ENCODE data around the gene USP47.

DNA sequence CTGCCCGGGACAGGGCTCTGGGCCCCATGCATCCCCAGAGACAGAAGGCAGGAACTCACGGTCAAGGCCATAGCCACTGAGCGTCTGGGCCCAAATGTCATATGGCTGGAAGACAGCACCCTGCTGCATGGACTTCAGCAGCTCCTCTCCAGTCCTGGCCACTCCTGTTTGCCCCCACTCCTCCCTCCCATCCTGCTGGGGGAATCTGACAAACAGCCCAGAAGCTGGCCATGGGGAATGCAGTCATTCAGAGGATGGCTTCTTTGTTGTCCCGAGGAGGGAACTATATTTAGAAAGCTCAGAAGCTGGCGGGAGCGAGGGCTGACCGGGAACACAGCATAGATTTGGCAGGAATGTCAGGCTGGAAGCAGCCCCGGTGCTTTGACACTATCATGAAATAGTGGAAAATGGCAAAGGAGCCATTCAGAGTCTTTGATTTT is 131.6 kb downstream of the USP47 start:
- TF ChIP-seq CTCF (conservative IDR thresholded peaks at IDR 0.05; ENCODE audit: low read length) (no peak), EZH2phosphoT487 (IDR thresholded peaks at IDR 0.05; ENCODE audit: borderline replicate concordance, low read depth, low read length) (no peak)
